WTC11 (cell line): ENCODE measurements around the gene DRC1. TPM values are rescaled to one million over a fixed set of nuclear protein-coding genes. Genes with fewer than 3 reads are reported as not detected.

ENCODE experiments used
- ATAC-seq: fragments of 200-7000 bp; cut with Tn5 transposase; 2 replicates; pipeline ENCODE4 v1.10.0; 2021; ENCODE audit warnings: mild to moderate bottlenecking, moderate library complexity
- CTCF ChIA-PET: fragments of 300-600 bp; sonication (Branson Sonifier 250); formaldehyde crosslinking; loops from one replicate; lab custom pipeline; 2021; ENCODE audit warnings: antibody characterized with exemption; lab: Charles Lee
- POLR2A ChIA-PET: fragments of 350-600 bp; sonication (Branson Sonifier 250); formaldehyde crosslinking; loops from one replicate; lab custom pipeline; 2021; ENCODE audit warnings: antibody characterized with exemption; lab: Charles Lee
- DNase-seq: peaks from one replicate; pipeline ENCODE4 v3.0.0; 2021; ENCODE audit warnings: low spot score
- H3K27ac Mint-ChIP-seq: 2 replicates; pipeline ENCODE4 v1.8.0; 2021; ENCODE audit warnings: mixed read lengths
- H3K27me3 Mint-ChIP-seq: 2 replicates; pipeline ENCODE4 v1.8.0; 2021; ENCODE audit warnings: low read depth, mild to moderate bottlenecking, moderate library complexity, mixed read lengths
- H3K36me3 Mint-ChIP-seq: 2 replicates; pipeline ENCODE4 v1.8.0; 2021; ENCODE audit warnings: mixed read lengths
- H3K4me1 Mint-ChIP-seq: 2 replicates; pipeline ENCODE4 v1.8.0; 2022; ENCODE audit warnings: mixed read lengths
- H3K4me3 Mint-ChIP-seq: 2 replicates; pipeline ENCODE4 v1.8.0; 2021; ENCODE audit warnings: mild to moderate bottlenecking, moderate library complexity, mixed read lengths
- H3K9me3 Mint-ChIP-seq: 2 replicates; pipeline ENCODE4 v1.8.0; 2021; ENCODE audit warnings: mixed read lengths
- AFF4 ChIP-seq: sonication (generic); formaldehyde crosslinking; IDR thresholded peaks from 2 replicates; pipeline ENCODE4 v1.8.1; 2023; ENCODE audit warnings: mild to moderate bottlenecking, missing genetic modification reagents, borderline replicate concordance
- FOXJ3 ChIP-seq: sonication (generic); formaldehyde crosslinking; IDR thresholded peaks from 2 replicates; pipeline ENCODE4 v1.9.0; 2021; ENCODE audit warnings: missing genetic modification reagents, mild to moderate bottlenecking, borderline replicate concordance
- FOXP1 ChIP-seq: sonication (generic); formaldehyde crosslinking; IDR thresholded peaks from 2 replicates; pipeline ENCODE4 v1.8.0; 2022; ENCODE audit warnings: missing genetic modification reagents, mild to moderate bottlenecking, moderate library complexity, borderline replicate concordance
- GRHL2 ChIP-seq: fragments of 250-450 bp; sonication (Bioruptor Pico); IDR thresholded peaks from 2 replicates; pipeline ENCODE4 v1.8.0; 2022; ENCODE audit warnings: mild to moderate bottlenecking, moderate library complexity; ENCODE audit not compliant: insufficient replicate concordance, severe bottlenecking
- IRF2 ChIP-seq: sonication (generic); formaldehyde crosslinking; IDR thresholded peaks from 2 replicates; pipeline ENCODE4 v1.8.0; 2022; ENCODE audit warnings: low read depth, missing genetic modification reagents, borderline replicate concordance
- JUN ChIP-seq: sonication (generic); formaldehyde crosslinking; IDR thresholded peaks from 2 replicates; pipeline ENCODE4 v1.8.0; 2023; ENCODE audit warnings: mild to moderate bottlenecking, missing genetic modification reagents
- MAX ChIP-seq: sonication (generic); formaldehyde crosslinking; IDR thresholded peaks from 2 replicates; pipeline ENCODE4 v1.8.0; 2022; ENCODE audit warnings: mild to moderate bottlenecking, missing genetic modification reagents
- MYBL2 ChIP-seq: sonication (generic); formaldehyde crosslinking; IDR thresholded peaks from 2 replicates; pipeline ENCODE4 v1.8.1; 2023; ENCODE audit warnings: mild to moderate bottlenecking, moderate library complexity, missing genetic modification reagents
- NR3C1 ChIP-seq: sonication (generic); formaldehyde crosslinking; conservative IDR thresholded peaks from 2 replicates; pipeline ENCODE4 v1.8.1; 2023; ENCODE audit warnings: low read depth, mild to moderate bottlenecking, missing genetic modification reagents
- SMAD3 ChIP-seq: sonication (generic); formaldehyde crosslinking; IDR thresholded peaks from 2 replicates; pipeline ENCODE4 v1.8.0; 2022; ENCODE audit warnings: missing genetic modification reagents, mild to moderate bottlenecking, borderline replicate concordance
- SOX15 ChIP-seq: fragments of 250-450 bp; sonication (Bioruptor Pico); IDR thresholded peaks from 2 replicates; pipeline ENCODE4 v1.9.0; 2021; ENCODE audit warnings: mild to moderate bottlenecking
- TCF7 ChIP-seq: sonication (generic); formaldehyde crosslinking; IDR thresholded peaks from 2 replicates; pipeline ENCODE4 v1.8.0; 2022; ENCODE audit warnings: mild to moderate bottlenecking, low read depth, missing genetic modification reagents, moderate library complexity
- TEAD4 ChIP-seq: sonication (generic); formaldehyde crosslinking; IDR thresholded peaks from 2 replicates; pipeline ENCODE4 v1.8.0; 2022; ENCODE audit warnings: mild to moderate bottlenecking, missing genetic modification reagents
- ZBTB21 ChIP-seq: sonication (generic); formaldehyde crosslinking; IDR thresholded peaks from 2 replicates; pipeline ENCODE4 v1.8.1; 2023; ENCODE audit warnings: mild to moderate bottlenecking, missing genetic modification reagents, borderline replicate concordance
- ZNF263 ChIP-seq: sonication (generic); formaldehyde crosslinking; IDR thresholded peaks from 2 replicates; pipeline ENCODE4 v1.8.1; 2022; ENCODE audit warnings: low read depth, mild to moderate bottlenecking, moderate library complexity, missing genetic modification reagents
- ZNF416 ChIP-seq: fragments of 250-450 bp; sonication (Bioruptor Pico); IDR thresholded peaks from 2 replicates; pipeline ENCODE4 v1.9.0; 2021; ENCODE audit warnings: mild to moderate bottlenecking, inconsistent platforms
- total RNA-seq: library from RNA; stranded (reverse); gene quantifications from 3 replicates; pipeline ENCODE4 v1.2.3, GENCODE V29; 2021
- TF ChIP-seq, protein P1 (sequence below): sonication (generic); formaldehyde crosslinking; IDR thresholded peaks from 2 replicates; pipeline ENCODE4 v1.8.0; 2023; ENCODE audit warnings: mild to moderate bottlenecking, missing genetic modification reagents
- TF ChIP-seq, protein P2 (sequence below): sonication (generic); formaldehyde crosslinking; conservative IDR thresholded peaks from 2 replicates; pipeline ENCODE4 v1.8.1; 2022; ENCODE audit warnings: mild to moderate bottlenecking, missing genetic modification reagents
- TF ChIP-seq, protein P3 (sequence below): sonication (generic); formaldehyde crosslinking; IDR thresholded peaks from 2 replicates; pipeline ENCODE4 v1.8.0; 2022; ENCODE audit warnings: mild to moderate bottlenecking, missing genetic modification reagents

Gene DRC1
- total RNA-seq, 1 experiment from 2014 or later: 0.55 TPM

DNA sequence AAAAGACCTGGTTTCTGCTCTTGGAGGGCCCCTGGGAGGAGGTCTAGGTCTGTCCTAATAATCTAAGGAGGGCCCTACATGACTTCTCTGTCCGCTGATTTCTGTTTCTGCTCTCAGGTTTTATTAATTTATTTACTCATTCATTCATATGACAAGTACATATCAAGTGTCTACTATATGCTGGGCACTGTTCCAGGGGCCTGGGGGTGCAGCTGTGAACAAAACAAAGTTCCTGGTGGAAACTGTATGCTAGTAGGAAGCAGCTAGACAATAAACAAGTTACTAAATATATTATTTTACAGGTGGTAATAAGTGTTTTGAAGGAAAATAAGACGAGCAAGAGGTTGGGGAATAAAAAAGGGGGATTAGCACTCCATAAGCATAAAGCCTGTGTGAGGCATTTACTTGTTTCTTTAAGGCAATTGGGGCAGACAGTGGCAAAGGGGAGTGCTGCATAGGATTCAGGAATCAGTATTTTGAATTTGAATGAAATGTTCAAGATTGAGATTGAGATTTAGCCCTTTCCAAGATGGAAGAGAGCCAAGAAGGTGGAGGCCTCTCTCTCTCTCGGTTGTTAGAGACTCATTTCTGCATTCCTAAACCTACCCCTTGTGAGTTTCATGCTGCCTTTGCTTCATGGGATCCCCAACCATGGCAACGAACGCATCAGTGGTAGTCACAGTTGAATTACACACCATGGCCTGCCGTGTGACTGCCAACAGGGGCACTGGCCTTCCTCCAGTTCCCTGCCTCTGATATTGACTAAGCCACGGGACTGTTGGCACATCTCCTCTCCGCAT, 28.3 kb downstream of the DRC1 start (continued):
- TF ChIP-seq, protein P1, sequence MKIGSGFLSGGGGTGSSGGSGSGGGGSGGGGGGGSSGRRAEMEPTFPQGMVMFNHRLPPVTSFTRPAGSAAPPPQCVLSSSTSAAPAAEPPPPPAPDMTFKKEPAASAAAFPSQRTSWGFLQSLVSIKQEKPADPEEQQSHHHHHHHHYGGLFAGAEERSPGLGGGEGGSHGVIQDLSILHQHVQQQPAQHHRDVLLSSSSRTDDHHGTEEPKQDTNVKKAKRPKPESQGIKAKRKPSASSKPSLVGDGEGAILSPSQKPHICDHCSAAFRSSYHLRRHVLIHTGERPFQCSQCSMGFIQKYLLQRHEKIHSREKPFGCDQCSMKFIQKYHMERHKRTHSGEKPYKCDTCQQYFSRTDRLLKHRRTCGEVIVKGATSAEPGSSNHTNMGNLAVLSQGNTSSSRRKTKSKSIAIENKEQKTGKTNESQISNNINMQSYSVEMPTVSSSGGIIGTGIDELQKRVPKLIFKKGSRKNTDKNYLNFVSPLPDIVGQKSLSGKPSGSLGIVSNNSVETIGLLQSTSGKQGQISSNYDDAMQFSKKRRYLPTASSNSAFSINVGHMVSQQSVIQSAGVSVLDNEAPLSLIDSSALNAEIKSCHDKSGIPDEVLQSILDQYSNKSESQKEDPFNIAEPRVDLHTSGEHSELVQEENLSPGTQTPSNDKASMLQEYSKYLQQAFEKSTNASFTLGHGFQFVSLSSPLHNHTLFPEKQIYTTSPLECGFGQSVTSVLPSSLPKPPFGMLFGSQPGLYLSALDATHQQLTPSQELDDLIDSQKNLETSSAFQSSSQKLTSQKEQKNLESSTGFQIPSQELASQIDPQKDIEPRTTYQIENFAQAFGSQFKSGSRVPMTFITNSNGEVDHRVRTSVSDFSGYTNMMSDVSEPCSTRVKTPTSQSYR: no peak
- TF ChIP-seq FOXJ3 (no peak), GRHL2 (CRISPR knock-in tag) (no peak), TCF7 (CRISPR knock-in tag) (no peak), ZNF416 (CRISPR knock-in tag) (no peak), FOXP1 (CRISPR knock-in tag) (no peak), IRF2 (CRISPR knock-in tag) (no peak), ZNF263 (CRISPR knock-in tag) (no peak), SMAD3 (CRISPR knock-in tag) (no peak), AFF4 (CRISPR knock-in tag) (no peak), TEAD4 (CRISPR knock-in tag) (no peak), NR3C1 (CRISPR knock-in tag) (no peak)
- TF ChIP-seq, protein P2, sequence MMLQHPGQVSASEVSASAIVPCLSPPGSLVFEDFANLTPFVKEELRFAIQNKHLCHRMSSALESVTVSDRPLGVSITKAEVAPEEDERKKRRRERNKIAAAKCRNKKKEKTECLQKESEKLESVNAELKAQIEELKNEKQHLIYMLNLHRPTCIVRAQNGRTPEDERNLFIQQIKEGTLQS (CRISPR knock-in tag): no peak

- H3K9me3 Mint-ChIP-seq: no peaks in the 10 kb centered on the region
- TF ChIP-seq ZBTB21 (no peak), JUN (CRISPR knock-in tag) (no peak), SOX15 (CRISPR knock-in tag) (no peak), MAX (CRISPR knock-in tag) (no peak), MYBL2 (CRISPR knock-in tag) (no peak), SMAD3 (CRISPR knock-in tag) (no peak), FOXP1 (CRISPR knock-in tag) (no peak)
- TF ChIP-seq, protein P3, sequence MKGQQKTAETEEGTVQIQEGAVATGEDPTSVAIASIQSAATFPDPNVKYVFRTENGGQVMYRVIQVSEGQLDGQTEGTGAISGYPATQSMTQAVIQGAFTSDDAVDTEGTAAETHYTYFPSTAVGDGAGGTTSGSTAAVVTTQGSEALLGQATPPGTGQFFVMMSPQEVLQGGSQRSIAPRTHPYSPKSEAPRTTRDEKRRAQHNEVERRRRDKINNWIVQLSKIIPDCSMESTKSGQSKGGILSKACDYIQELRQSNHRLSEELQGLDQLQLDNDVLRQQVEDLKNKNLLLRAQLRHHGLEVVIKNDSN (CRISPR knock-in tag): no peak
- TF ChIP-seq, all 79 proteins: peak for 0
- H3K27me3 Mint-ChIP-seq: no peaks in the 10 kb centered on the region
- ChIA-PET CTCF (interaction anchor here (0.6 to 0.7 kb wide), 2 partner anchors 30 to 393 kb away, joined by 3 read pairs; no protein-coding TSS in a partner anchor), POLR2A (no interaction called here)
- no peak overlapping the region for H3K4me3 Mint-ChIP-seq
- H3K36me3 Mint-ChIP-seq: no peaks in the 10 kb centered on the region
- no peak overlapping the region for H3K27ac Mint-ChIP-seq
- ATAC-seq (no peak), DNase-seq (no peak)
- no peaks in the 10 kb centered on the region for H3K4me1 Mint-ChIP-seq
These were observed 29.1 kb downstream of the DRC1 start for GRCh38 chr2:26430826-26431225.
